Activated CD4-positive, alpha-beta T cell treated with anti-CD3 and anti-CD28 coated beads for 24 hours (primary cell): ENCODE measurements around the gene SCYL1.

Experiments used
- DNase-seq, 2 donors: peaks; one replicate each; pipeline ENCODE4 v3.0.0-alpha.2; 2020; ENCODE audit warnings: low read depth in 2 of 2

SCYL1 gene

DNA sequence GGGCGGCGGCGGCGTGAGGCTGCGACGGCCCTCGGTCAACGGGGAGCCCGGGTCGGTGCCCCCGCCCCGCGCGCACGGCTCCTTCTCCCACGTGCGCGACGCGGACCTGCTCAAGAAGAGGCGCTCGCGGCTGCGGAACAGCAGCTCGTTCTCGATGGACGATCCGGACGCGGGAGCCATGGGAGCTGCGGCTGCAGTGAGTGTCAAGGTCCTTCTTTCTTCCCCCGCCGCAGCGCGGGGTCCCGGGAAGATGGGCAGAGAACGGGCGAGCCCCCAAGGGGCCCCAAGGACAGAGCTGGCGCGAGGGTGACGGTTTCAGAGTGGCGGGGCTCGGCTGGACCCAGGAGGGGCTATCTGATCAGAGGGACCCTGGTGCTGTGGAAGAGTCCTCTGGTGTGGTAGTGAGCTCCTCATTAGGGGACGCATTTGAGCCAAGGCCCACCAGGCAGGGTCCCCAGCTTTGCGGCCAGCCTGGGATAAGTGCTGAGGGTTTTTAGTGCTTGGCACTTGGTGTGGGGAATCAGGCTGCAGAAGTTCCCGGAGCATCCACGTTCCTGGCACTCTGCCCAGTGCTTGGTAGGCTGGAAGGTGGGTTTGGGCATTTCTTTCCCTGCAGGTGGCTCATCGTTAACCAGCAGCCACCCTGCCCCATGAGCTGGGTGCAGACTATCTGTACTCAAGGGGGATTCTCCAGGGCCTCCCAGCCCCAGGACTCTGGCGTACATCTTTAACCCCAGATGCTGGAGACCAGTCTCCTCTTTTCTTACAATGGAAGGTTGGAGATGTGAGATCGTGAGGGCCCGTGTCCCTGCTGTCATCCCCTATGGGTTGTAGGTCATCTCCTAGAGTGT is 60.7 kb downstream of the SCYL1 start:
- no peak for DNase-seq

DNA sequence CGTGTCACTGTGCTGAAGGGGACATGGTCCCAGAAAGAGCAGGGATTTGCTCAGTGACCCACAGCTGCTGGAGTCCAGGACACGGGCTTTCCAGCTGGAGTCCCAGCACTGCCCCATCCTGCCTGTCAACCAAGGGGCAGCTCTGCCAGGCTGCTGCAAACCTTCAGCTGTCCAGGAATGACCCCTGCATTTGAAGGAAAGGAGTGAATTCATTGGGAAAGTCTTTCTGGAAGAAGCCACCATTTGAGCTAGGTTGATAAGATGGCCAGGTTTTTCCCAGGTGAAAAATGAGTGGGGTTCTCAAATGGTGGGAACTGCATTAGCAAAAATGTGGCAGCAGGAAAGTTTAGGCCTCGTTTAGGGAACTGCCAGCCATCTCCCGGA is 61.4 kb downstream of the SCYL1 start:
- no peak for DNase-seq

DNA sequence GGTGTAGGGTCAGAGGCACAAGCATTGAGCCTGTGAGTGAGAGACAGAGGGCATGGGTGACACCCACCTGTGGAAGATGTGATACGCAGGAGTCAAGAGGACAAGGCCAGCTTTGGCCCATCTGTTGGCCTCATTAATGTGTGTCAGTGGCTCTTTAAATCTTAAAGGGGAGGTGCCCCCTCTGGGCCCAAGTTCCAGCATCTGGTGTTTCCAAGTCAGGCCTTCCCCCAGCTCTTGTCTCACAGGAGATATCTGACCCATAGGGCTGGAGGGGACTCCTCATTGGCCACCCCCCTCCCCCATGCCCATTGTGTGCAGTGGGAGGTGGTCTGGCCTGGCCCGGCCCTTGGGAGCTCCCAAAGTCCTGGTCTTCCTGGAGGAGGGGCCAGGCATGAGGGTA is 61.8 kb downstream of the SCYL1 start:
- no peak for DNase-seq
